Measurements from ENCODE around the gene KIF5C.

Gene KIF5C

GRCh38 chr2:149015926-149016563 lies 141.0 kb downstream of the KIF5C start:
- no peak for DNase-seq (ENCODE audit: low read depth in 2 of 2)

- peak; percentile 42 to 70 for DNase-seq (ENCODE audit: low read depth in 2 of 2)
These were observed 142.3 kb downstream of the KIF5C start for GRCh38 chr2:149017116-149017985.

- DNase-seq (ENCODE audit: low read depth in 2 of 2) = no peak
These were observed 144.0 kb downstream of the KIF5C start for GRCh38 chr2:149018981-149019380.

- no peak for DNase-seq (ENCODE audit: low read depth in 2 of 2)
These were observed 144.7 kb downstream of the KIF5C start for GRCh38 chr2:149019768-149020167.

- no peak for DNase-seq (ENCODE audit: low read depth in 2 of 2)
These were observed 145.4 kb downstream of the KIF5C start for GRCh38 chr2:149020432-149020851.

- no peak for DNase-seq (ENCODE audit: low read depth in 2 of 2)
These were observed 146.3 kb downstream of the KIF5C start for GRCh38 chr2:149021271-149021719.

DNA sequence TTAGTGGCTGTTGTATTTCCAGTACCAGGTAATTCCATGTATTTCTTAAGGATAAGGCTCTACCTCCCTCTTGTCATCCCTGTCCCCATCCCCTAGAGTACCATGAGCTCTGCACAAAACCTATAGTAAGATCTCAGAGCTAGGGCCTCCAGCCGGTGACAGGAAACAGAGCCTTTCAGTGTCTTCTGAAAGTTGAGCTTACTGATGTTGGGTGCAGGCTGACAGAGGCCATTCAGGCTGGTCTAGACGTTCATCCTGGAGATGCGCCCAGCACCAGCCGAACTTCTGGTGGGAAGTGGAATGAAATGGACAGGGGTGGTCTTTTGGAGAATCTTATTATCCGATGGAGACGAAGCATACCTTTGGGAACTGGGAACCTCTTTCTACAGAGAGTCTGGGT lies 146.7 kb downstream of the KIF5C start:
- DNase-seq (ENCODE audit: low read depth in 2 of 2) = no peak

- DNase-seq (ENCODE audit: low read depth in 2 of 2) = no peak
These were observed 148.1 kb downstream of the KIF5C start for GRCh38 chr2:149023091-149023490.

DNA sequence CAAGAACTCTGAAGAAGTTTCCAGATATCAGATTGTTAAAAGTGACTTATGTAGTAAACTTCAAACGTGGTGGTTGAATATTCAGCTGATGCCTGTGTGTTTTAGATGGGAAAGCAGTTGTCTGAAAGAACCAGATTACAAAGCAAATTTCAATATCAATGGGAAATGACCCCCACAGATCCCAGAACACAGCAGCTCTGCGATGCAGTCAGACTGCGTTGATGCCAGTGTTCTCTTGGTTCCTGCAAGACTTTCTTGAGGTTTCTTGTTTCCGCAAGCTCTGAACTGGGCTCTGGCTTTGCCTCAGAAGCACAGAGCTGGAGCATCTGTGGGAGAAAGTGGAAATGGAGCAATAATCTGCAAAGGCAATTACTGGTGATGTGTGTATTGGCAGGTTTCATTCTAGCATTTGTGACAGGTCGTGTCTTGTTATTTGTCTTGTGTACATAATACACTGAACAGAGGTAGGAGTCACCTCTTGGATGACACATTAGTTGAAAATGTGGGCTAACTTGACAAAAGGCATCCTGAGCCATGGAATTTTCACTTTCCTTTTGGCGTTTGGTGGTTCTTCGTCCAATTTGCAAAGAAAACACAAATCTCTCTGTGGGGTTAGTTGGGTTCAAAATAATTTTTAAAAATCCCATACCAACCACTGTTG lies 152.7 kb downstream of the KIF5C start:
- no peak for DNase-seq (ENCODE audit: low read depth in 2 of 2)

- no peak for DNase-seq (ENCODE audit: low read depth in 2 of 2)
These were observed 153.3 kb downstream of the KIF5C start for GRCh38 chr2:149028377-149028776.

- no peak for DNase-seq (ENCODE audit: low read depth in 2 of 2)
These were observed 153.9 kb downstream of the KIF5C start for GRCh38 chr2:149028891-149029290.

DNA sequence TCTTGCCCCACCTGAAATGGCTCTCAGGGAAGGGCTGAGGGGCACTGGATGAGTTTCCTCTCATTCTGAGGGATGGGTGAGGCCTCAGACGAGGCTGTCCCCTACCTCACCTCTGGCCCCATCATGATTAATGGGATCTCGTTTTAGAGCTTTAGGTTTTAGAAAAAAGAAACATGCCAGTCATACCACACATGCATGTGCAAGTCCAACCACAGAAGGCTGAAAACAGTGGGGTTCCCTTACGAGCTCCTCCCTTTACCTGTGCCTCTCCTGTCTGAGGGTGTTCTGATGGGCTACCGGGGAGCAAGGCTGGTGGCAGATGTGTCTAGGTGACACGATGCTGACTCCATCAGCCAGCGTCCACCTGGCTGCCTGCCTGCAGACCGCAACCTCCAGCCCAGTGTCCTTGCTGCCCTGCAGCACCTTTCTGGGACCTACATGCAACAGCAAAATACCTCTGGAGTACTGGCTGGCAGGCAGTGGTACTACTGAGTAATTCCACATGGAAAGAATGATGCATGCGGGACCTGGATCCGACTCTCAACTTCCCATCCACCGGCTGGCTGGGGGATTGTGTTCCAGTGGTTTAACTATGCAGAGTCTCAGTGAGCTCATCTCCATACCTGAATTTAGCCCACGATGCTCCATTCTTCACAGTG lies 154.4 kb downstream of the KIF5C start:
- no peak for DNase-seq (ENCODE audit: low read depth in 2 of 2)

- no peak for DNase-seq (ENCODE audit: low read depth in 2 of 2)
These were observed 156.4 kb downstream of the KIF5C start for GRCh38 chr2:149031396-149031795.

GRCh38 chr2:149033716-149034115 lies 158.7 kb downstream of the KIF5C start:
- no peak for DNase-seq (ENCODE audit: low read depth in 2 of 2)

GRCh38 chr2:149034406-149034805 lies 159.4 kb downstream of the KIF5C start:
- no peak for DNase-seq (ENCODE audit: low read depth in 2 of 2)

- DNase-seq (ENCODE audit: low read depth in 2 of 2) = no peak
These were observed 161.7 kb downstream of the KIF5C start for GRCh38 chr2:149036507-149037293.

DNA sequence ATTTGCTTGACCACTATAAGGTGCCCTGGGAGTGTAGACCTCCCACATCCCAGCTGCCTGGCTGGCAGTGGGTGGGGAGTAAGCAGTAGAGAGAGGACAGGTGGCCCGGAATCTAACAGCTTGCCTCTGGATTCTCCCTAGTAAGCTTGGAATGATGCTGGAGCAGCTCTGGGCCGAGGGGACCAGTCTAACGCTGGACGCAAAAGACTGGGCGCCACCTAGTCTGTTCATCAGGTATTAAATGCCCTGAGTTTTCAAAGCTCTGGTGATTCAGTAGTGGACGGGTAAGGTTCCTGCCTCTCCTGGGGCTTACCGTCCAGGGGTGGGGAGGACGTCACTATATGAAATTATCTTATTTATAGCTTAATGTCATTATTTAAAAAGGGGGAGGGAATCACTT lies 162.8 kb downstream of the KIF5C start:
- no peak for DNase-seq (ENCODE audit: low read depth in 2 of 2)

GRCh38 chr2:149038442-149039212 lies 163.6 kb downstream of the KIF5C start, which contains the start of gene LYPD6B:
TSS of gene LYPD6B (plus strand) at chr2:149038699. CDS start at chr2:149130949, 92,250 bp downstream.
- no peak for DNase-seq (ENCODE audit: low read depth in 2 of 2)

GRCh38 chr2:149039213-149039724 lies 164.2 kb downstream of the KIF5C start:
- no peak for DNase-seq (ENCODE audit: low read depth in 2 of 2)

GRCh38 chr2:149040451-149040850 lies 165.4 kb downstream of the KIF5C start:
- DNase-seq (ENCODE audit: low read depth in 2 of 2) = peak; percentile 18 to 39

Measured in stimulated activated CD4-positive, alpha-beta T cell treated with anti-CD3 and anti-CD28 coated beads, Interleukin-15, amount 100 ng/mL, for 48 hours (primary cell).